Measurements from ENCODE around the gene PDE1A. TPM values are rescaled to one million over a fixed set of nuclear protein-coding genes. Genes with fewer than 3 reads are reported as not detected.

PDE1A gene
- total and polyA plus RNA-seq, 2 of the 4 experiments (the other 2 are of a cell fraction), result 0.24 to 0.90 TPM

- H3K56ac ChIP-seq (ENCODE audit: extremely low read depth, insufficient read depth, low read length), result no peak overlapping the region
- no peak overlapping the region for H3K27ac ChIP-seq (ENCODE audit: insufficient read depth, low read length)
- H4K8ac ChIP-seq (ENCODE audit: low read depth in 2 of 2, low read length in 2 of 2), result no peak overlapping the region
- no peak overlapping the region for H2AK9ac ChIP-seq (replicated peaks; ENCODE audit: low read depth, low read length, poor library complexity)
- ATAC-seq (ENCODE audit: low read depth) (no peak), DNase-seq (no peak)
- no peaks in the 10 kb centered on the region for H4K20me1 ChIP-seq (ENCODE audit: insufficient read depth, low read length)
- no peaks in the 10 kb centered on the region; the same call in 1 of the 2 replicates for H3K27me3 ChIP-seq (ENCODE audit: control insufficient read depth, insufficient read depth, low read length)
- no peak overlapping the region for H3K18ac ChIP-seq (ENCODE audit: low read depth, low read length)
- no peak overlapping the region for H2BK5ac ChIP-seq (ENCODE audit: low read depth, low read length, poor library complexity, severe bottlenecking)
- H3K9me1 ChIP-seq (ENCODE audit: insufficient read depth, low read length), result no peaks in the 10 kb centered on the region
- no peak overlapping the region for H2BK120ac ChIP-seq (ENCODE audit: low read depth, low read length)
- H4K91ac ChIP-seq (ENCODE audit: insufficient read depth, low read depth, low read length), result no peak overlapping the region
- H2BK20ac ChIP-seq (ENCODE audit: low read depth, low read length), result no peak overlapping the region
- ChIA-PET POLR2A (ENCODE audit: unreplicated experiment) (no interaction called here), CTCF (interaction anchor here (1.4 kb wide), 1 partner anchor 10 kb away, joined by 4 read pairs; no protein-coding TSS in a partner anchor)
- no peak overlapping the region for H2BK15ac ChIP-seq (ENCODE audit: low read depth, low read length)
- no peak overlapping the region for H2AFZ ChIP-seq (replicated peaks; ENCODE audit: low read length, poor library complexity)
- H3K4me3 ChIP-seq (ENCODE audit: insufficient read depth, low read depth, low read length), result no peak overlapping the region
- in situ Hi-C loops (cut with MboI; ENCODE audit: low sequenced_read_pairs) (no loop called here), dilution Hi-C loops (cut with HindIII; ENCODE audit: low sequenced_read_pairs, unreplicated experiment) (loop anchor here (25.0 kb wide), 1 partner anchor 481 kb away; no protein-coding TSS in a partner anchor), intact Hi-C loops (cut with micrococcal nuclease) (no loop called here)
- no peak for TF ChIP-seq CEBPB (IDR thresholded peaks at IDR 0.05; ENCODE audit: low read depth, low read length)
- TF ChIP-seq BHLHE40 (IDR thresholded peaks at IDR 0.05; ENCODE audit: low read depth, low read length), result no peak
- no peak for TF ChIP-seq CHD1 (IDR thresholded peaks at IDR 0.05; ENCODE audit: low read depth, low read length)
- TF ChIP-seq RFX5 (IDR thresholded peaks at IDR 0.05; ENCODE audit: low read depth, low read length), result no peak
- no peak for TF ChIP-seq MAZ (IDR thresholded peaks at IDR 0.05; ENCODE audit: borderline replicate concordance, low read depth, low read length)
- TF ChIP-seq RCOR1 (IDR thresholded peaks at IDR 0.05; ENCODE audit: insufficient replicate concordance, low read length), result no peak
- TF ChIP-seq MAFK (IDR thresholded peaks at IDR 0.05; ENCODE audit: low read depth, low read length), result no peak
- TF ChIP-seq CTCF (conservative IDR thresholded peaks at IDR 0.05; ENCODE audit: low read depth, low read length), result no peak
- TF ChIP-seq NFE2L2 (IDR thresholded peaks at IDR 0.05; ENCODE audit: low read depth, low read length), result no peak
- TF ChIP-seq MXI1 (IDR thresholded peaks at IDR 0.05; ENCODE audit: borderline replicate concordance, low read depth, low read length), result no peak
- no peak for TF ChIP-seq POLR2A (IDR thresholded peaks at IDR 0.05; ENCODE audit: low read depth, low read length)
- no peak for TF ChIP-seq SMC3 (IDR thresholded peaks at IDR 0.05; ENCODE audit: low read depth, low read length)
- TF ChIP-seq ELK1 (IDR thresholded peaks at IDR 0.05; ENCODE audit: borderline replicate concordance, low read depth, low read length), result no peak
- TF ChIP-seq RAD21 (IDR thresholded peaks at IDR 0.05; ENCODE audit: low read length), result no peak
- 71% methylated on average over 2 of the region's 3 CpGs; no CpG with 5 or more reads in 1 of the 2 experiments for WGBS, 2 experiments (ENCODE audit: extremely low coverage in 2 of 2, insufficient read length in 1 of 2)
- no peaks in the 10 kb centered on the region for H3K79me1 ChIP-seq (ENCODE audit: low read depth in 1 of 2, low read length in 2 of 2)
- no peak overlapping the region for H3K9ac ChIP-seq (ENCODE audit: low read depth, low read length)
- H3K14ac ChIP-seq (replicated peaks; ENCODE audit: low read depth, low read length), result no peak overlapping the region
- no peak overlapping the region for H4K5ac ChIP-seq (ENCODE audit: low read depth, low read length)
- H2AK5ac ChIP-seq (ENCODE audit: low read depth, low read length), result no peak overlapping the region
- peaks cover 3% of the 10 kb centered on the region; the same call in 1 of the 2 replicates for H3K9me3 ChIP-seq (ENCODE audit: control insufficient read depth, insufficient read depth, low read length)
- no peaks in the 10 kb centered on the region for H3K4me1 ChIP-seq (ENCODE audit: control insufficient read depth, insufficient read depth, low read length)
- no peaks in the 10 kb centered on the region for H3K36me3 ChIP-seq (ENCODE audit: control insufficient read depth, insufficient read depth, low read length)
- BruUV-seq (replicated peaks), result no TSS peak
- no peak overlapping the region for H3K4me2 ChIP-seq (ENCODE audit: low read depth, low read length)
- H3K4ac ChIP-seq (ENCODE audit: low read depth, low read length), result no peak overlapping the region
- H3K23ac ChIP-seq (ENCODE audit: low read depth, low read length), result no peak overlapping the region
These were observed 245.5 kb downstream of the PDE1A start for GRCh38 chr2:182181381-182181780.
